ENCODE data around the gene MCC.

Gene MCC

GRCh38 chr5:113329981-113330380 is 158.3 kb downstream of the MCC start:
- H3K4me3 Mint-ChIP-seq: peak overlapping the region; percentile 5
- H3K27ac Mint-ChIP-seq: no peak overlapping the region
- H3K36me3 Mint-ChIP-seq (ENCODE audit: low read depth): no peaks in the 10 kb centered on the region
- DNase-seq (ENCODE audit: low spot score): no peak
- peaks cover 19% of the 10 kb centered on the region for H3K27me3 Mint-ChIP-seq (ENCODE audit: low read depth)
- peaks cover 16% of the 10 kb centered on the region for H3K4me1 Mint-ChIP-seq (ENCODE audit: low read depth)
- H3K9me3 Mint-ChIP-seq: no peaks in the 10 kb centered on the region

- no peak for DNase-seq (ENCODE audit: low spot score)
- no peaks in the 10 kb centered on the region for H3K9me3 Mint-ChIP-seq
- no peak overlapping the region for H3K27ac Mint-ChIP-seq
- H3K4me1 Mint-ChIP-seq (ENCODE audit: low read depth): peaks cover 9% of the 10 kb centered on the region
- no peaks in the 10 kb centered on the region for H3K36me3 Mint-ChIP-seq (ENCODE audit: low read depth)
- no peak overlapping the region for H3K4me3 Mint-ChIP-seq
- H3K27me3 Mint-ChIP-seq (ENCODE audit: low read depth): peaks cover 29% of the 10 kb centered on the region
These were observed 163.2 kb downstream of the MCC start for GRCh38 chr5:113325054-113325453.

- DNase-seq (ENCODE audit: low spot score): no peak
- no peak overlapping the region for H3K4me3 Mint-ChIP-seq
- peaks cover 20% of the 10 kb centered on the region for H3K27me3 Mint-ChIP-seq (ENCODE audit: low read depth)
- no peaks in the 10 kb centered on the region for H3K9me3 Mint-ChIP-seq
- H3K36me3 Mint-ChIP-seq (ENCODE audit: low read depth): no peaks in the 10 kb centered on the region
- peaks cover 12% of the 10 kb centered on the region for H3K4me1 Mint-ChIP-seq (ENCODE audit: low read depth)
- no peak overlapping the region for H3K27ac Mint-ChIP-seq
These were observed 167.0 kb downstream of the MCC start for GRCh38 chr5:113321276-113321675.

GRCh38 chr5:113320273-113320780 is 167.9 kb downstream of the MCC start:
- no peak for DNase-seq (ENCODE audit: low spot score)
- H3K4me3 Mint-ChIP-seq: no peak overlapping the region
- H3K27ac Mint-ChIP-seq: no peak overlapping the region
- peaks cover 12% of the 10 kb centered on the region for H3K27me3 Mint-ChIP-seq (ENCODE audit: low read depth)
- no peaks in the 10 kb centered on the region for H3K9me3 Mint-ChIP-seq
- no peaks in the 10 kb centered on the region for H3K36me3 Mint-ChIP-seq (ENCODE audit: low read depth)
- peaks cover 12% of the 10 kb centered on the region for H3K4me1 Mint-ChIP-seq (ENCODE audit: low read depth)

- Mint-ChIP-seq H3K4me3 (no peak overlapping the region), H3K27ac (no peak overlapping the region), H3K9me3 (no peaks in the 10 kb centered on the region), H3K4me1 (ENCODE audit: low read depth) (peaks cover 12% of the 10 kb centered on the region), H3K27me3 (ENCODE audit: low read depth) (peaks cover 12% of the 10 kb centered on the region), H3K36me3 (ENCODE audit: low read depth) (no peaks in the 10 kb centered on the region)
- no peak for DNase-seq (ENCODE audit: low spot score)
These were observed 168.8 kb downstream of the MCC start for GRCh38 chr5:113319256-113320053.

GRCh38 chr5:113317636-113318035 is 170.6 kb downstream of the MCC start:
- no peak overlapping the region for H3K4me3 Mint-ChIP-seq
- no peak for DNase-seq (ENCODE audit: low spot score)
- no peaks in the 10 kb centered on the region for H3K9me3 Mint-ChIP-seq
- H3K27ac Mint-ChIP-seq: no peak overlapping the region
- no peaks in the 10 kb centered on the region for H3K36me3 Mint-ChIP-seq (ENCODE audit: low read depth)
- H3K27me3 Mint-ChIP-seq (ENCODE audit: low read depth): peaks cover 8% of the 10 kb centered on the region
- peaks cover 12% of the 10 kb centered on the region for H3K4me1 Mint-ChIP-seq (ENCODE audit: low read depth)

GRCh38 chr5:113311301-113311700 is 177.0 kb downstream of the MCC start:
- H3K4me1 Mint-ChIP-seq (ENCODE audit: low read depth): no peaks in the 10 kb centered on the region
- no peak overlapping the region for H3K27ac Mint-ChIP-seq
- no peaks in the 10 kb centered on the region for H3K36me3 Mint-ChIP-seq (ENCODE audit: low read depth)
- DNase-seq (ENCODE audit: low spot score): no peak
- no peak overlapping the region for H3K4me3 Mint-ChIP-seq
- H3K9me3 Mint-ChIP-seq: no peaks in the 10 kb centered on the region
- peaks cover 35% of the 10 kb centered on the region for H3K27me3 Mint-ChIP-seq (ENCODE audit: low read depth)

GRCh38 chr5:113302120-113302519 is 186.1 kb downstream of the MCC start:
- Mint-ChIP-seq H3K27me3 (ENCODE audit: low read depth) (peaks cover 62% of the 10 kb centered on the region), H3K27ac (no peak overlapping the region)

GRCh38 chr5:113299591-113299990 is 188.7 kb downstream of the MCC start:
- H3K27me3 Mint-ChIP-seq (ENCODE audit: low read depth): peaks cover 65% of the 10 kb centered on the region

More at GRCh38 chr5:113302120-113302519, 186.1 kb downstream of the MCC start:
- no peak for DNase-seq (ENCODE audit: low spot score)
- Mint-ChIP-seq H3K4me1 (ENCODE audit: low read depth) (peaks cover 2% of the 10 kb centered on the region), H3K36me3 (ENCODE audit: low read depth) (no peaks in the 10 kb centered on the region), H3K4me3 (no peak overlapping the region), H3K9me3 (no peaks in the 10 kb centered on the region)

GRCh38 chr5:113296676-113297075 is 191.6 kb downstream of the MCC start:
- peaks cover 2% of the 10 kb centered on the region for H3K36me3 Mint-ChIP-seq (ENCODE audit: low read depth)
- no peak overlapping the region for H3K4me3 Mint-ChIP-seq
- no peak for DNase-seq (ENCODE audit: low spot score)
- H3K9me3 Mint-ChIP-seq: no peaks in the 10 kb centered on the region
- peaks cover 62% of the 10 kb centered on the region for H3K27me3 Mint-ChIP-seq (ENCODE audit: low read depth)
- peaks cover 17% of the 10 kb centered on the region for H3K4me1 Mint-ChIP-seq (ENCODE audit: low read depth)
- no peak overlapping the region for H3K27ac Mint-ChIP-seq

More at GRCh38 chr5:113299591-113299990, 188.7 kb downstream of the MCC start:
- H3K27ac Mint-ChIP-seq: no peak overlapping the region
- no peaks in the 10 kb centered on the region for H3K36me3 Mint-ChIP-seq (ENCODE audit: low read depth)
- no peaks in the 10 kb centered on the region for H3K9me3 Mint-ChIP-seq
- H3K4me3 Mint-ChIP-seq: no peak overlapping the region
- H3K4me1 Mint-ChIP-seq (ENCODE audit: low read depth): peaks cover 10% of the 10 kb centered on the region
- no peak for DNase-seq (ENCODE audit: low spot score)

- Mint-ChIP-seq H3K4me3 (peak overlapping the region; percentile 88), H3K9me3 (no peaks in the 10 kb centered on the region), H3K4me1 (ENCODE audit: low read depth) (peaks cover 17% of the 10 kb centered on the region), H3K36me3 (ENCODE audit: low read depth) (peaks cover 2% of the 10 kb centered on the region), H3K27me3 (ENCODE audit: low read depth) (peaks cover 70% of the 10 kb centered on the region), H3K27ac (peak overlapping the region; percentile 73)
- DNase-seq (ENCODE audit: low spot score): no peak
These were observed 193.1 kb downstream of the MCC start for GRCh38 chr5:113295111-113295539.

GRCh38 chr5:113294311-113295110 is 193.7 kb downstream of the MCC start:
- Mint-ChIP-seq H3K27me3 (ENCODE audit: low read depth) (peaks cover 75% of the 10 kb centered on the region), H3K36me3 (ENCODE audit: low read depth) (peaks cover 2% of the 10 kb centered on the region), H3K4me1 (ENCODE audit: low read depth) (peaks cover 17% of the 10 kb centered on the region), H3K9me3 (no peaks in the 10 kb centered on the region), H3K4me3 (peak overlapping the region; percentile 88), H3K27ac (peak overlapping the region; percentile 73)
- DNase-seq (ENCODE audit: low spot score): peak; percentile 75

GRCh38 chr5:113293975-113294310 is 194.3 kb downstream of the MCC start:
- H3K27me3 Mint-ChIP-seq (ENCODE audit: low read depth): peaks cover 75% of the 10 kb centered on the region
- no peaks in the 10 kb centered on the region for H3K9me3 Mint-ChIP-seq
- H3K27ac Mint-ChIP-seq: peak overlapping the region; percentile 60
- H3K4me3 Mint-ChIP-seq: peak overlapping the region; percentile 88
- peaks cover 17% of the 10 kb centered on the region for H3K4me1 Mint-ChIP-seq (ENCODE audit: low read depth)
- peaks cover 2% of the 10 kb centered on the region for H3K36me3 Mint-ChIP-seq (ENCODE audit: low read depth)
- no peak for DNase-seq (ENCODE audit: low spot score)
